Neural cell (in vitro differentiated cells): ENCODE measurements around the gene MYO1G. TPM values are rescaled to one million over a fixed set of nuclear protein-coding genes. Genes with fewer than 3 reads are reported as not detected.

Experiments used
- H2AFZ ChIP-seq: fragments of 200-600, 300-800 bp; sonication (generic), shearing (Covaris generic); 2 replicates; pipeline ENCODE4 v1.6.0; 2014; ENCODE audit warnings: low read depth, mild to moderate bottlenecking, antibody characterized with exemption, low read length, moderate library complexity
- H3F3A ChIP-seq: fragments of 200-600 bp; shearing (Covaris generic); 2 replicates; pipeline ENCODE4 v1.6.1; 2016; ENCODE audit warnings: mild to moderate bottlenecking, moderate library complexity, mixed read lengths, antibody characterized with exemption, low read length; ENCODE audit not compliant: insufficient read depth, poor library complexity, severe bottlenecking
- H3K27ac ChIP-seq: fragments of 200-600, 300-800 bp; sonication (generic), shearing (Covaris generic); 2 replicates; pipeline ENCODE4 v1.5.1; 2014; ENCODE audit warnings: mild to moderate bottlenecking, low read length, moderate library complexity
- H3K27me3 ChIP-seq: fragments of 300-800, 200-600 bp; sonication (generic), shearing (Covaris generic); 2 replicates; pipeline ENCODE4 v1.6.0; 2014; ENCODE audit warnings: mild to moderate bottlenecking, low read depth, low read length, moderate library complexity; ENCODE audit not compliant: insufficient read depth
- H3K36me3 ChIP-seq: fragments of 300-800, 200-600 bp; sonication (generic), shearing (Covaris generic); 2 replicates; pipeline ENCODE4 v1.5.1; 2014; ENCODE audit warnings: mild to moderate bottlenecking, antibody characterized with exemption, low read length, moderate library complexity; ENCODE audit not compliant: insufficient read depth
- H3K4me2 ChIP-seq: fragments of 300-800, 200-600 bp; sonication (generic), shearing (Covaris generic); 2 replicates; pipeline ENCODE4 v1.6.0; 2014; ENCODE audit warnings: mild to moderate bottlenecking, low read length
- H3K4me3 ChIP-seq: fragments of 300-800, 200-600 bp; sonication (generic), shearing (Covaris generic); 2 replicates; pipeline ENCODE4 v1.5.1; 2014; ENCODE audit warnings: mild to moderate bottlenecking, low read length, moderate library complexity
- H3K79me2 ChIP-seq: fragments of 200-600 bp; shearing (Covaris generic); replicated peaks from 2 replicates; pipeline ENCODE4 v1.6.0; 2014; ENCODE audit warnings: mild to moderate bottlenecking, low read length, moderate library complexity; ENCODE audit not compliant: insufficient read depth
- H3K9ac ChIP-seq: fragments of 300-800, 200-600 bp; sonication (generic), shearing (Covaris generic); 2 replicates; pipeline ENCODE4 v1.6.1; 2016; ENCODE audit warnings: mild to moderate bottlenecking, low read length, mixed read lengths
- H3K9me2 ChIP-seq: fragments of 200-600 bp; shearing (Covaris generic); 2 replicates; pipeline ENCODE4 v1.6.1; 2016; ENCODE audit warnings: mild to moderate bottlenecking, low read length, mixed read lengths; ENCODE audit not compliant: insufficient read depth
- H3K9me3 ChIP-seq: fragments of 200-600, 300-800 bp; sonication (generic), shearing (Covaris generic); 2 replicates; pipeline ENCODE4 v1.6.1; 2016; ENCODE audit warnings: mild to moderate bottlenecking, mixed run types, low read length, moderate library complexity, mixed read lengths
- H4K20me1 ChIP-seq: fragments of 200-600 bp; shearing (Covaris generic); 2 replicates; pipeline ENCODE4 v1.6.1; 2016; ENCODE audit warnings: mild to moderate bottlenecking, mixed run types; ENCODE audit not compliant: insufficient read depth
- EP300 ChIP-seq: fragments of 450-650 bp; conservative IDR thresholded peaks from 2 replicates; pipeline ENCODE4 v1.6.1; 2014; ENCODE audit warnings: antibody characterized with exemption, mild to moderate bottlenecking, moderate library complexity; ENCODE audit not compliant: poor library complexity, severe bottlenecking
- EZH2 ChIP-seq: fragments of 200-600, 300-800 bp; shearing (Covaris generic), sonication (generic); IDR thresholded peaks from 2 replicates; pipeline ENCODE4 v1.6.1; 2014; ENCODE audit warnings: antibody characterized with exemption, low read length, borderline replicate concordance, mild to moderate bottlenecking; ENCODE audit not compliant: insufficient read depth, poor library complexity, severe bottlenecking
- MXI1 ChIP-seq: fragments of 450-650 bp; conservative IDR thresholded peaks from 2 replicates; pipeline ENCODE4 v1.6.1; 2014; ENCODE audit warnings: antibody characterized with exemption, mild to moderate bottlenecking; ENCODE audit not compliant: poor library complexity, severe bottlenecking
- POLR2AphosphoS5 ChIP-seq: IDR thresholded peaks from 2 replicates; pipeline ENCODE4 v1.6.1; 2012
- RAD21 ChIP-seq: fragments of 450-650 bp; conservative IDR thresholded peaks from 2 replicates; pipeline ENCODE4 v1.6.1; 2014; ENCODE audit warnings: antibody characterized with exemption, mild to moderate bottlenecking, moderate library complexity
- REST ChIP-seq: IDR thresholded peaks from 2 replicates; pipeline ENCODE4 v1.6.1; 2012; ENCODE audit warnings: borderline replicate concordance
- SMC3 ChIP-seq: fragments of 450-650 bp; conservative IDR thresholded peaks from 2 replicates; pipeline ENCODE4 v1.6.1; 2014; ENCODE audit warnings: antibody characterized with exemption, mild to moderate bottlenecking, moderate library complexity; ENCODE audit not compliant: poor library complexity
- TAF1 ChIP-seq: IDR thresholded peaks from 2 replicates; pipeline ENCODE4 v1.6.1; 2012; ENCODE audit warnings: low read depth
- polyA plus RNA-seq: library from polyadenylated mRNA; depleted of rRNA; stranded (reverse); fragments of >200 nt; gene quantifications from 2 replicates; pipeline ENCODE4 v1.2.3, GENCODE V29; 2014
- TF ChIP-seq, protein P1 (sequence below): fragments of 450-650 bp; IDR thresholded peaks from 2 replicates; pipeline ENCODE4 v1.5.1; 2014; ENCODE audit warnings: antibody characterized with exemption, mild to moderate bottlenecking, moderate library complexity; ENCODE audit not compliant: poor library complexity, severe bottlenecking

MYO1G gene
- polyA plus RNA-seq, 1 donor from 2014 or later: 0.38 TPM

GRCh38 chr7:44988701-44989100 is 9.9 kb upstream of the MYO1G start:
- no peak overlapping the region for H3K27ac ChIP-seq
- H3K9ac ChIP-seq: no peak overlapping the region
- no peaks in the 10 kb centered on the region for H3K9me2 ChIP-seq
- no peaks in the 10 kb centered on the region for H3K9me3 ChIP-seq
- no peaks in the 10 kb centered on the region for H3K36me3 ChIP-seq
- H4K20me1 ChIP-seq: no peaks in the 10 kb centered on the region
- H3K27me3 ChIP-seq: no peaks in the 10 kb centered on the region
- no peak for TF ChIP-seq EZH2
- TF ChIP-seq, protein P1, sequence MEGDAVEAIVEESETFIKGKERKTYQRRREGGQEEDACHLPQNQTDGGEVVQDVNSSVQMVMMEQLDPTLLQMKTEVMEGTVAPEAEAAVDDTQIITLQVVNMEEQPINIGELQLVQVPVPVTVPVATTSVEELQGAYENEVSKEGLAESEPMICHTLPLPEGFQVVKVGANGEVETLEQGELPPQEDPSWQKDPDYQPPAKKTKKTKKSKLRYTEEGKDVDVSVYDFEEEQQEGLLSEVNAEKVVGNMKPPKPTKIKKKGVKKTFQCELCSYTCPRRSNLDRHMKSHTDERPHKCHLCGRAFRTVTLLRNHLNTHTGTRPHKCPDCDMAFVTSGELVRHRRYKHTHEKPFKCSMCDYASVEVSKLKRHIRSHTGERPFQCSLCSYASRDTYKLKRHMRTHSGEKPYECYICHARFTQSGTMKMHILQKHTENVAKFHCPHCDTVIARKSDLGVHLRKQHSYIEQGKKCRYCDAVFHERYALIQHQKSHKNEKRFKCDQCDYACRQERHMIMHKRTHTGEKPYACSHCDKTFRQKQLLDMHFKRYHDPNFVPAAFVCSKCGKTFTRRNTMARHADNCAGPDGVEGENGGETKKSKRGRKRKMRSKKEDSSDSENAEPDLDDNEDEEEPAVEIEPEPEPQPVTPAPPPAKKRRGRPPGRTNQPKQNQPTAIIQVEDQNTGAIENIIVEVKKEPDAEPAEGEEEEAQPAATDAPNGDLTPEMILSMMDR: no peak
- TF ChIP-seq MXI1: no peak
- no peak for TF ChIP-seq REST
- no peak for TF ChIP-seq EP300
- no peak for TF ChIP-seq TAF1
- no peak for TF ChIP-seq POLR2AphosphoS5
- no peak for TF ChIP-seq RAD21
- no peak for TF ChIP-seq SMC3
- H3K79me2 ChIP-seq: no peaks in the 10 kb centered on the region
- H2AFZ ChIP-seq: no peak overlapping the region
- H3F3A ChIP-seq: no peaks in the 10 kb centered on the region
- H3K4me2 ChIP-seq: no peak overlapping the region
- no peak overlapping the region for H3K4me3 ChIP-seq

DNA sequence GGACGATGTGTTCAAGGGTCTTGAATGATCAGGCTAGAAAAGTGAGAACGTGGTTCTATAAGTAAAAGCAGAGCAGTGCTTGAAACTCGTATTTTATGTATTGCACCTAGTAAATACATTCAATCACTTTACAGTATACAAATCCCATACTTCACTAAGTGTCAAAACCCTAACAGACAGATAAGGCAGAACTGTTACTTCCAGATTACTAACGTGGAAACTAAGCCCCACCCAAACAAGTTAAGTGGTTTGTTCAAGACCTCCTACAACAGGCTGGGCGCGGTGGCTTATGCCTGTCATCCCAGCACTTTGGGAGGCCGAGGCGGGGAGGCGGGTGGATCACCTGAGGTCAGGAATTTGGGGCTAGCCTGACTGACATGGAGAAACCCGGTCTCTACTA is 9.2 kb upstream of the MYO1G start:
- no peak overlapping the region for H3K4me2 ChIP-seq
- H2AFZ ChIP-seq: no peak overlapping the region
- no peaks in the 10 kb centered on the region for H3K36me3 ChIP-seq
- no peaks in the 10 kb centered on the region for H3K27me3 ChIP-seq
- no peaks in the 10 kb centered on the region for H3K9me2 ChIP-seq
- H3K79me2 ChIP-seq: no peaks in the 10 kb centered on the region
- no peak overlapping the region for H3K4me3 ChIP-seq
- no peaks in the 10 kb centered on the region for H3K9me3 ChIP-seq
- no peak overlapping the region for H3K27ac ChIP-seq
- no peaks in the 10 kb centered on the region for H4K20me1 ChIP-seq
- H3K9ac ChIP-seq: no peak overlapping the region
- TF ChIP-seq REST (no peak), EZH2 (no peak), EP300 (no peak), POLR2AphosphoS5 (no peak), MXI1 (no peak), SMC3 (no peak), RAD21 (no peak), TAF1 (no peak)
- TF ChIP-seq, protein P1: no peak
- H3F3A ChIP-seq: no peaks in the 10 kb centered on the region
